Measurements from ENCODE around the gene WASF1. TPM values are rescaled to one million over a fixed set of nuclear protein-coding genes. Genes with fewer than 3 reads are reported as not detected.

The WASF1 gene
- total RNA-seq, 1 donor from 2014 or later, result 81.1 TPM

DNA sequence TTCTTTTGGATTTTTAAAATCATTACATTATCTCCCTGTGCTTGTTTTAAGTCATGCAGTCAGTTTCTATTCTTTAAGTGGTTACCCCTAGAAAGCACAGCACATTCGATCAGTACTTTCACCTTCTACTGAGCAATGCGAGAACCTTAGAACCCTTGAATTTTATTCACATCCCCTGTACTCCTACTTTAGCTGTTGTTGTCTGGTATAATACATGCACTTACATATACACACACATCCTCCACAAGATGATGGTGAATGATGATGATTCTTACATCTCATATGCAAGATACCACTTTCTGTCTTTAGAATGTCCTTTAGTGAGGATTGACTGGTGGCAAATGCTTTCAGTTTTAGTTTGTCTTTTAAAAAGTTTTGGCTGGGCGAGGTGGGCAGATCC is 6.4 kb upstream of the WASF1 start:
- H3K27ac Mint-ChIP-seq, result no peak overlapping the region
- H3K27ac ChIP-seq, result no peak overlapping the region
- H3K36me3 Mint-ChIP-seq, result no peaks in the 10 kb centered on the region
- H4K20me1 ChIP-seq (ENCODE audit: low read depth), result peaks cover 11% of the 10 kb centered on the region
- no peak overlapping the region for H3K4me2 ChIP-seq
- H3K79me2 ChIP-seq (ENCODE audit: low read depth), result peaks cover 98% of the 10 kb centered on the region
- no peak for DNase-seq (ENCODE audit: low spot score)
- H3F3A ChIP-seq (ENCODE audit: low read depth), result no peaks in the 10 kb centered on the region
- TF ChIP-seq EZH2 (IDR thresholded peaks at IDR 0.05), result no peak
- TF ChIP-seq, protein P1, sequence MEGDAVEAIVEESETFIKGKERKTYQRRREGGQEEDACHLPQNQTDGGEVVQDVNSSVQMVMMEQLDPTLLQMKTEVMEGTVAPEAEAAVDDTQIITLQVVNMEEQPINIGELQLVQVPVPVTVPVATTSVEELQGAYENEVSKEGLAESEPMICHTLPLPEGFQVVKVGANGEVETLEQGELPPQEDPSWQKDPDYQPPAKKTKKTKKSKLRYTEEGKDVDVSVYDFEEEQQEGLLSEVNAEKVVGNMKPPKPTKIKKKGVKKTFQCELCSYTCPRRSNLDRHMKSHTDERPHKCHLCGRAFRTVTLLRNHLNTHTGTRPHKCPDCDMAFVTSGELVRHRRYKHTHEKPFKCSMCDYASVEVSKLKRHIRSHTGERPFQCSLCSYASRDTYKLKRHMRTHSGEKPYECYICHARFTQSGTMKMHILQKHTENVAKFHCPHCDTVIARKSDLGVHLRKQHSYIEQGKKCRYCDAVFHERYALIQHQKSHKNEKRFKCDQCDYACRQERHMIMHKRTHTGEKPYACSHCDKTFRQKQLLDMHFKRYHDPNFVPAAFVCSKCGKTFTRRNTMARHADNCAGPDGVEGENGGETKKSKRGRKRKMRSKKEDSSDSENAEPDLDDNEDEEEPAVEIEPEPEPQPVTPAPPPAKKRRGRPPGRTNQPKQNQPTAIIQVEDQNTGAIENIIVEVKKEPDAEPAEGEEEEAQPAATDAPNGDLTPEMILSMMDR (IDR thresholded peaks at IDR 0.05), result no peak
- no peak for TF ChIP-seq EZH2phosphoT487 (IDR thresholded peaks at IDR 0.05)
- H3K4me3 Mint-ChIP-seq, result no peak overlapping the region
- H3K9me3 Mint-ChIP-seq, result no peaks in the 10 kb centered on the region
- H3K4me1 ChIP-seq, result peaks cover 16% of the 10 kb centered on the region
- no peak overlapping the region for H3K4me3 ChIP-seq
- H3K27me3 ChIP-seq, result no peaks in the 10 kb centered on the region
- no peaks in the 10 kb centered on the region for H3K36me3 ChIP-seq
- H3K9ac ChIP-seq, result no peak overlapping the region
- no peak overlapping the region for H2AFZ ChIP-seq (replicated peaks)
- no peaks in the 10 kb centered on the region for H3K4me1 Mint-ChIP-seq
- no peaks in the 10 kb centered on the region for H3K27me3 Mint-ChIP-seq (ENCODE audit: insufficient read depth, low read depth)
- no peaks in the 10 kb centered on the region for H3K9me3 ChIP-seq (ENCODE audit: low read depth)

DNA sequence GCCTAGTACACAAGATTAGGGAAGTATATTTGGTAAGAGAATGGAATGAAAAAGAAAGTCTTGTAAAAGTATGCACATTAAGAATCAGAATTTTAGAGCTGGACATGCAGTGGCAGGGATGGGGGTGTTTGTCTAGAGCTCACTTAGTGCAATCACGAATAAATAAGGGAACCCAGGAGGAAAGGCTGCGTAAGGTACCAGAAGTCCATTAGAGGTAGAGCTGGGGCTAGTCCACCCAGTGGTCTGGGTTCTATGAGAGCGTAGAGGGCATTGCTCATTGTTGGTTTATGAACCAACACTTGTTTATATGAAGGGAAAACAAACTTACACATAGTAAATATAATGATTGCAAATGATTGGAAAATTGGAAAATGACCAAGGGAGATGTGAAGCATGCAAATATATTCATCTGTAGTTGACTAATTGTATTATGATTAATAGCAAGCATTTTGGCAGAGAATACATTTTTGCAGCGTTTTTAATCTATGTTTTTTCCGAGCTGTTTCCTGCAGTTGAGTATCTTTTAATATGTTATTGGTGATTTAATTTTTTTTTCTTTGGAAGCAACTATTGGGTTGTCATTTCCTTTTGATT is 3.9 kb upstream of the WASF1 start:
- Mint-ChIP-seq H3K36me3 (no peaks in the 10 kb centered on the region), H3K9me3 (no peaks in the 10 kb centered on the region), H3K4me1 (no peaks in the 10 kb centered on the region), H3K4me3 (no peak overlapping the region), H3K27me3 (ENCODE audit: insufficient read depth, low read depth) (no peaks in the 10 kb centered on the region), H3K27ac (no peak overlapping the region)
- H3K27ac ChIP-seq, result no peak overlapping the region
- H3K4me2 ChIP-seq, result peak overlapping the region; percentile 87
- peaks cover under 1% of the 10 kb centered on the region for H3F3A ChIP-seq (ENCODE audit: low read depth)
- no peaks in the 10 kb centered on the region for H3K36me3 ChIP-seq
- no peak overlapping the region for H2AFZ ChIP-seq (replicated peaks)
- H3K4me1 ChIP-seq, result peaks cover 12% of the 10 kb centered on the region
- no peak for DNase-seq (ENCODE audit: low spot score)
- no peak overlapping the region for H3K4me3 ChIP-seq
- TF ChIP-seq, protein P1 (IDR thresholded peaks at IDR 0.05), result no peak
- TF ChIP-seq EZH2 (IDR thresholded peaks at IDR 0.05) (no peak), EZH2phosphoT487 (IDR thresholded peaks at IDR 0.05) (no peak)
- peaks cover 4% of the 10 kb centered on the region for H4K20me1 ChIP-seq (ENCODE audit: low read depth)
- H3K9me3 ChIP-seq (ENCODE audit: low read depth), result no peaks in the 10 kb centered on the region
- H3K9ac ChIP-seq, result no peak overlapping the region
- peaks cover 87% of the 10 kb centered on the region for H3K79me2 ChIP-seq (ENCODE audit: low read depth)
- H3K27me3 ChIP-seq, result no peaks in the 10 kb centered on the region

DNA sequence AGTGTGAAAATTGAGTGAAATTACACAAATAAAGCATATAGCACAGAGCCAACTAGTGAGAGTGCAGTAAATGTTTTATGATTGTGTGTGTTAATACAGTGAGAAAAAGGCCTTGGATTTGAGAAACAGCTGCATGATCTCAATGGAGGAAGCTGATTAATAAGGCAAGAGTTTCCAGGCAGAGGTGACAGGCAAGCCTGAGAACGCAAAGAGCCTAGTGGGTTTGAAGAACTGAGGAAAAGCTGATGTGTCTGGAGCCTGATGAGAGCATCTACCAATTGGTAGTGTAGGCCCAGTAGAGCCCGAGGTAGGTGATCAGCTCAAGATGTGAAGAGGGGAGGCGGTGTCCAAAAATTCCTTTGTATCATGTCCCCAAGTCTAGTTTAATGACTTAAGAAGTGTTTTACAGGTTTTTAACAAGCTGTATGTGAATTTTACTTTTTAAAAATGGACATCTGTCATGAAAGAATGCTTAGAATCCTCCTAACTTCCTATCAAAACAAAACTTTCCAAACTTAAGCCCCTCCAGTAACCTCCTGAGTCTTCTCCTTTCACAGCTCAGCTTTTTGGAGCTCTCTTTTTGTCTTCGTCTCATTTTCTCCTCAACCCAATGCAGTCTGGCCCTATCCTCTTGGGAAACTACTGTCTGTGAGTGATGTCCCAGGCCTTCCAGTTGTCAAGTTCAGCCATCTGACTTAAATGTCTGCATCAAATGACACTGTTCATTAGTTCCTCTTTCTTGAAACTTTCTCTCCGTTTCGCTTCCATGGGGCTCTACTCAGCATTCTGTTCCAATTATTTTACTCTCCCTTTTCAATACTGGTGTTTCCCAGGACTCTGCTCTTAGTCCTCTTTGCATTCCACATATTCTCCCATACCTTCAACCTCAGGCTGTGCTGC is 1.9 kb upstream of the WASF1 start:
- H3K79me2 ChIP-seq (ENCODE audit: low read depth), result peaks cover 87% of the 10 kb centered on the region
- Mint-ChIP-seq H3K27me3 (ENCODE audit: insufficient read depth, low read depth) (no peaks in the 10 kb centered on the region), H3K9me3 (no peaks in the 10 kb centered on the region), H3K4me3 (no peak overlapping the region), H3K4me1 (peaks cover 3% of the 10 kb centered on the region), H3K36me3 (no peaks in the 10 kb centered on the region), H3K27ac (no peak overlapping the region)
- DNase-seq (ENCODE audit: low spot score), result no peak
- H3K36me3 ChIP-seq, result no peaks in the 10 kb centered on the region
- H3F3A ChIP-seq (ENCODE audit: low read depth), result peaks cover 3% of the 10 kb centered on the region
- H3K27ac ChIP-seq, result no peak overlapping the region
- H3K9ac ChIP-seq, result peak overlapping the region; percentile 78
- peak overlapping the region; percentile 75 for H3K4me3 ChIP-seq
- H3K9me3 ChIP-seq (ENCODE audit: low read depth), result no peaks in the 10 kb centered on the region
- H3K27me3 ChIP-seq, result no peaks in the 10 kb centered on the region
- peaks cover 22% of the 10 kb centered on the region for H4K20me1 ChIP-seq (ENCODE audit: low read depth)
- no peak overlapping the region for H2AFZ ChIP-seq (replicated peaks)
- TF ChIP-seq EZH2phosphoT487 (IDR thresholded peaks at IDR 0.05) (no peak), EZH2 (IDR thresholded peaks at IDR 0.05) (no peak)
- TF ChIP-seq, protein P1 (IDR thresholded peaks at IDR 0.05), result no peak
- H3K4me2 ChIP-seq, result peak overlapping the region; percentile 87
- H3K4me1 ChIP-seq, result peaks cover 24% of the 10 kb centered on the region

Data from neural progenitor cell (in vitro differentiated cells).